Heart left ventricle (tissue), 16 donors: ENCODE data around the gene RIN3. TPM values are rescaled to one million over a fixed set of nuclear protein-coding genes. Genes with fewer than 3 reads are reported as not detected.

Experiments
- ATAC-seq, 4 donors: fragments of 200-7000 bp; cut with Tn5 transposase; one replicate each; pipeline ENCODE4 v1.9.1; 2020 to 2022; ENCODE audit warnings: moderate library complexity in 4 of 4, mild to moderate bottlenecking in 3 of 4, moderate number of reproducible peaks in 1 of 4
- DNase-seq, 5 donors: peaks; one replicate each; pipeline ENCODE4 v3.0.0-alpha.2; 2020
- H3K27ac ChIP-seq, 12 donors: fragments of 200-600 bp; sonication (generic) in 4 of 12; one replicate each; pipeline versions ENCODE4 v1.5.0 to v1.8.0; 2016 to 2022; ENCODE audit warnings: mild to moderate bottlenecking in 2 of 12
- H3K27me3 ChIP-seq, 9 donors: fragments of 200-600 bp; sonication (generic) in 2 of 9; one replicate each; pipeline versions ENCODE4 v1.5.1 to v1.8.0; 2016 to 2022; ENCODE audit warnings: mild to moderate bottlenecking in 3 of 9
- H3K36me3 ChIP-seq, 9 donors: fragments of 200-600 bp; sonication (generic) in 2 of 9; one replicate each; pipeline versions ENCODE4 v1.5.0 to v1.8.0; 2018 to 2022; ENCODE audit warnings: mild to moderate bottlenecking in 2 of 9
- H3K4me1 ChIP-seq, 12 donors: fragments of 200-600 bp; sonication (generic) in 4 of 12; one replicate each; pipeline versions ENCODE4 v1.5.0 to v1.8.0; 2016 to 2022; ENCODE audit warnings: mild to moderate bottlenecking in 3 of 12
- H3K4me3 ChIP-seq, 12 donors: fragments of 200-600 bp; sonication (generic) in 4 of 12; one replicate each; pipeline versions ENCODE4 v1.5.0 to v1.8.0; 2017 to 2022; ENCODE audit warnings: mild to moderate bottlenecking in 9 of 12, moderate library complexity in 4 of 12
- H3K9me3 ChIP-seq, 12 donors: fragments of 200-600 bp; sonication (generic) in 4 of 12; one replicate each; pipeline versions ENCODE4 v1.5.0 to v1.8.0; 2016 to 2022; ENCODE audit warnings: mild to moderate bottlenecking in 1 of 12
- POLR2A ChIP-seq, 2 donors: fragments of 450-650 bp; IDR thresholded peaks; one replicate each; pipeline ENCODE4 v1.6.1; 2017; ENCODE audit warnings: antibody characterized with exemption in 2 of 2, mild to moderate bottlenecking in 2 of 2, moderate library complexity in 2 of 2
- WGBS, 4 donors: extraction: QIAGEN DNeasy Blood & Tissue Kit in 2 of 4; methylation state at CpG; one replicate each; pipeline versions ENCODE4 v1.1.5 to v1.1.7; 2013 to 2018; 5-methylcytosine and 5-hydroxymethylcytosine counted together
- intact Hi-C, 10 donors: fragments of 100-400 bp; cut with DNase I; formaldehyde crosslinking; loops; one replicate each; pipeline versions ENCODE4 v1.11.1 to v1.14.2; 2022
- polyA plus RNA-seq, 2 donors: library from polyadenylated mRNA; stranded (reverse); fragments of 200-250 nt; gene quantifications; one replicate each; pipeline ENCODE4 v1.2.3, GENCODE V29; 2013
- total RNA-seq, 9 donors: library from RNA; depleted of rRNA in 2 of 9; stranded (reverse); fragments of >200 nt in 2 of 9; fragmentation: NEBNext Ultra II Directional in 3 of 9; extraction: Animal tissue kit (Norgen Biotek cat#: 25700) in 3 of 9; gene quantifications; one replicate each; pipeline versions ENCODE4 v1.1.0 to v1.2.4, GENCODE V29; 2016 to 2023
- TF ChIP-seq, protein P1 (sequence below), 12 donors: fragments of 200-600 bp; sonication (generic) in 4 of 12; IDR thresholded peaks; one replicate each; pipeline versions ENCODE4 v1.5.0 to v1.8.0; 2018 to 2022; ENCODE audit warnings: antibody characterized with exemption in 12 of 12, mild to moderate bottlenecking in 5 of 12
- donor health status: ischemic (EF 13 %, LVEDD 7.1; RV severe dilation, severe dysfunction).
- donor health status: healthy with polysubstance abuse.
- donor health status: DM: no; HTN: yes; CAD: no.
- donor health status: DM: no; HTN: no; CAD: no.
- donor health status: ischemic (EF 25% LVEDD 6.9; RV normal size, moderate dysfunction).
- donor health status: ischemic (EF 25% LVEDD 5.7; RV mildly dilated, moderate dysfunction).
- donor health status: healthy.
- donor health status: DM: yes; HTN: yes; CAD: no.
- donor health status: ischemic (EF 35%, LVEDD 5.7; RV mildly dilated, moderate dysfunction).
- donor health status: nonischemic (EF 11% LVEDD 7.7; RV severe dilation, severe dysfunction).
- donor health status: DM: yes; HTN: yes; CAD: no.
- donor health status: PGD.
- donor health status: ischemic (EF 29% LVEDD 5.4; RV normal size, mild dysfunction).
- donor health status: nonischemic (EF 23%, LVEDD 6.1; RV moderate dilation, normal function).

Gene RIN3
- total and polyA plus RNA-seq, 11 donors: 8.6 to 37.0 (median 12.7) TPM

DNA sequence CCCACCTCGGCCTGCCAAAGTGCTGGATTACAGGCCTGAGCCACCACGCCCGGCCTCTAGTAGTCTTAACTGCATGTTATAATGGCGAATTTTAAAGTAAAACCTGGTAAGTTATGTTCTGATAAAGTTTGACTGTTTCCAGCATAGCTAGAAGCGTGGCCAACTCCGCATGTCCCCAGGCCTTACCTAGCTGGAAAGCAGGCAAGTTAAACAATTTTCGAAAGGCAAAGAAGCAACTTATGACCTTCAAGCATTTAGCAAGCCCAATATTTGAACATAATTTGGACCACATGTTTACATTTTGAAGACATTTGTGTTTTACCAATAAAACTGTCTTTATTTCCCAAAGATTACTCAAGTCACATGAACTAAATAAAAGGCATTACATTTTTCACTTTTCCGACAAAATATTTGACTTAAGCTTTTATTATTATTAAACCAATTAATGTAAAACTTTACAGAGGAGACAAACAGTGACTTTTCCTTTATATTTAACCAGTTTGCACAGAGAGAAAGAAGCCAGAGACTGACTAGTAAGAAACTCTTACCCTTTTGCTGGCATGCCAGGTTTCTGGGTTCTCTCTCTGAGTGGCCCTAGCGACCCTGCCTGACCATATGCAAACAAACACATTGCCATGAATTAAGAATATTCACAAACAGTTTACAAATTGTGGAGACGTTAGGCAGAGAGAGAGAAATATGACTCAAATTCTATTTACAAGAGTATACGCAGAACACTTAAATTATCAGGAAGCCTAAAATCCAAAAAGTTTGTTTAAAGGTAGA lies 106.3 kb downstream of the RIN3 start:
- DNase-seq (no peak), ATAC-seq (no peak)
- no peak for TF ChIP-seq POLR2A (IDR thresholded peaks at IDR 0.05)
- TF ChIP-seq, protein P1, sequence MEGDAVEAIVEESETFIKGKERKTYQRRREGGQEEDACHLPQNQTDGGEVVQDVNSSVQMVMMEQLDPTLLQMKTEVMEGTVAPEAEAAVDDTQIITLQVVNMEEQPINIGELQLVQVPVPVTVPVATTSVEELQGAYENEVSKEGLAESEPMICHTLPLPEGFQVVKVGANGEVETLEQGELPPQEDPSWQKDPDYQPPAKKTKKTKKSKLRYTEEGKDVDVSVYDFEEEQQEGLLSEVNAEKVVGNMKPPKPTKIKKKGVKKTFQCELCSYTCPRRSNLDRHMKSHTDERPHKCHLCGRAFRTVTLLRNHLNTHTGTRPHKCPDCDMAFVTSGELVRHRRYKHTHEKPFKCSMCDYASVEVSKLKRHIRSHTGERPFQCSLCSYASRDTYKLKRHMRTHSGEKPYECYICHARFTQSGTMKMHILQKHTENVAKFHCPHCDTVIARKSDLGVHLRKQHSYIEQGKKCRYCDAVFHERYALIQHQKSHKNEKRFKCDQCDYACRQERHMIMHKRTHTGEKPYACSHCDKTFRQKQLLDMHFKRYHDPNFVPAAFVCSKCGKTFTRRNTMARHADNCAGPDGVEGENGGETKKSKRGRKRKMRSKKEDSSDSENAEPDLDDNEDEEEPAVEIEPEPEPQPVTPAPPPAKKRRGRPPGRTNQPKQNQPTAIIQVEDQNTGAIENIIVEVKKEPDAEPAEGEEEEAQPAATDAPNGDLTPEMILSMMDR (IDR thresholded peaks at IDR 0.05): no peak
- no peaks in the 10 kb centered on the region for H3K27me3 ChIP-seq
- peak overlapping the region in 1 of 12 donors; percentile 46 for H3K27ac ChIP-seq
- WGBS, 4 donors: 88 to 95% (median 91%) methylated on average over 11 of the region's 11 CpGs
- peaks cover 0 to 21% (median 9%) of the 10 kb centered on the region in 12 donors for H3K9me3 ChIP-seq
- intact Hi-C loops: no loop called here
- H3K4me1 ChIP-seq: peaks cover 0 to 15% (median 0%) of the 10 kb centered on the region in 12 donors
- no peak overlapping the region for H3K4me3 ChIP-seq
- H3K36me3 ChIP-seq: peaks cover 0 to 12% (median 0%) of the 10 kb centered on the region in 9 donors

DNA sequence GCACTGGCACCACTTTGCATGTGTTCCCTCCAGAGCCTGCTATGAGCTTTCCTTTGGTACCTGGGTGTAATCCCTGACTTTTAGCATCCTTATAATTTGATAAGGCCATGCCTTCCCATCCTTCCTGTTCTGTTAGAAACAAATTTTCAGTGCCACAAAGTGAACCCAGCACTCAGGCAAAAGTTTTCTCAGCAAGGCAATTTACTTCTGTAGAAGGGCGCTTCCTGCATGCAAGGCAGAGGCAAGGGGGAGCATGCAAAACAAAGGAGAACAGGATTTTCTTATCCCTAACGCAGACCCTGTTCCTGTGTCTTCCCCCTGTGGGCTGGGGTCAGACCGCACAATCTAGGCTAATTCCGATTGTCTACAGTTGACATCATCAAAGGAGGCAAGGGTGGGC lies 108.7 kb downstream of the RIN3 start:
- intact Hi-C loops: no loop called here
- 94 to 100% (median 98%) methylated on average over 4 of the region's 4 CpGs for WGBS, 4 donors
- ATAC-seq: no peak

DNA sequence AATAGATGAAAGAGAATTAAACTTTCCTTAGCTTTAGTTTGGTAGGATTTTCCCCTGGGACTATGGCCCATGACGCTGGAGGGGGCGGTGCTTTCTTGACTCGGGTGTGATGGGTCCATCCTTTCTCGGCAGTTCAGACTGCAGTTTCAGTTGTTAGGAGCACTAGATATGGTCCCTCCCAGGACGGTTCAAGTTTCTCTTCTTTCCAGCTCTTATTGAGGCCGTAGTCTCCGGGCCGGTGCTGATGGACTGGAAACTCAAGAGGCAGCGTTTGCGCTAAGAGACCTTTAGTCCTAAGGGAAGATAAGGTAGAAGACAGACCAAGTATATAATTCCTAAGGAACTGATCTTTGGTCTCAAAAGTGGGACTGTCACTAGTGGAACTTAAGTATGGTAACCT lies 111.2 kb downstream of the RIN3 start:
- peaks cover 0 to 2% (median 0%) of the 10 kb centered on the region in 12 donors for H3K4me1 ChIP-seq
- intact Hi-C loops: no loop called here
- peaks cover 0 to 44% (median 28%) of the 10 kb centered on the region in 12 donors for H3K9me3 ChIP-seq
- TF ChIP-seq POLR2A (IDR thresholded peaks at IDR 0.05): no peak
- TF ChIP-seq, protein P1 (IDR thresholded peaks at IDR 0.05): no peak
- H3K4me3 ChIP-seq: no peak overlapping the region
- H3K27ac ChIP-seq: no peak overlapping the region
- no peak for ATAC-seq
- WGBS, 4 donors: 93 to 94% (median 94%) methylated on average over 10 of the region's 10 CpGs
- no peak for DNase-seq
- H3K36me3 ChIP-seq: peaks cover 0 to 20% (median 0%) of the 10 kb centered on the region in 9 donors
- no peaks in the 10 kb centered on the region for H3K27me3 ChIP-seq

More for the DNA sequence above, 108.7 kb downstream of the RIN3 start:
- no peaks in the 10 kb centered on the region for H3K27me3 ChIP-seq
- H3K4me3 ChIP-seq: no peak overlapping the region
- H3K4me1 ChIP-seq: no peaks in the 10 kb centered on the region
- no peak overlapping the region for H3K27ac ChIP-seq
- DNase-seq: no peak
- H3K36me3 ChIP-seq: peaks cover 0 to 14% (median 0%) of the 10 kb centered on the region in 9 donors
- TF ChIP-seq POLR2A (IDR thresholded peaks at IDR 0.05): no peak
- TF ChIP-seq, protein P1 (IDR thresholded peaks at IDR 0.05): no peak
- H3K9me3 ChIP-seq: peaks cover 0 to 32% (median 17%) of the 10 kb centered on the region in 12 donors

DNA sequence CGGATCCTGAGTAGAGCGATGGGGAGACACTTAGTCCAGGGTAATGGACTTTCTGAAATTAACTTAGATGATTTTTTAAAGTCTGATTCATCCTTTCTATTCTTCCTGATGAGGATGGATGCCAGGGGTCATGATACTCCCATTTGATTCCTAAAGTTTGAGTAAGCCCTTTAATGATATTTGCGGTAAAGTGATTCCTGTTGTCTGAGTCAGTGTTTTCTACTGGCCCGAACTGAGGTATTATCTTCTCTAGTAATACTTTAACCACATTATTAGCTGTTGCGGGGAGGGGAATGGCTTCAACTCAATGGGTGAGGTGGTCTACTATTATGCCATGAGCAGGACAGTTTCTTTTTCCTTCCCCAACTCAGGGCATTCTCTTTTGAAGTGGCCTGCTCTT lies 111.6 kb downstream of the RIN3 start:
- H3K27me3 ChIP-seq: no peaks in the 10 kb centered on the region
- H3K9me3 ChIP-seq: peaks cover 0 to 44% (median 28%) of the 10 kb centered on the region in 12 donors
- H3K27ac ChIP-seq: no peak overlapping the region
- H3K4me1 ChIP-seq: peaks cover 0 to 7% (median 0%) of the 10 kb centered on the region in 12 donors
- intact Hi-C loops: no loop called here
- H3K4me3 ChIP-seq: no peak overlapping the region
- no peak for TF ChIP-seq POLR2A (IDR thresholded peaks at IDR 0.05)
- TF ChIP-seq, protein P1 (IDR thresholded peaks at IDR 0.05): no peak
- H3K36me3 ChIP-seq: peaks cover 0 to 20% (median 0%) of the 10 kb centered on the region in 9 donors
- ATAC-seq (no peak), DNase-seq (no peak)
- 95 to 96% (median 95%) methylated on average over 5 of the region's 5 CpGs for WGBS, 4 donors
